Astrocyte (in vitro differentiated cells and primary cell): ENCODE measurements around the gene KRT82. TPM values are rescaled to one million over a fixed set of nuclear protein-coding genes. Genes with fewer than 3 reads are reported as not detected.

Experiments used
- DNase-seq: peaks from one replicate; pipeline ENCODE4 v3.0.0-alpha.2; 2010; ENCODE audit warnings: low read depth
- FAIRE-seq: peaks from 2 replicates; lab custom pipeline; 2011; peaks lifted over from hg19 to GRCh38; lab: Jason Lieb, UNC
- H2AFZ ChIP-seq: 2 replicates; pipeline ENCODE4 v1.6.0; 2012; ENCODE audit warnings: low read depth, low read length, inconsistent platforms
- H3K27ac ChIP-seq: 2 replicates; pipeline ENCODE4 v1.5.1; 2011; ENCODE audit warnings: low read depth, low read length, inconsistent platforms
- H3K27me3 ChIP-seq: 2 replicates; pipeline ENCODE4 v1.6.0; 2011; ENCODE audit warnings: low read length, inconsistent platforms; ENCODE audit not compliant: insufficient read depth
- H3K36me3 ChIP-seq: 2 replicates; pipeline ENCODE4 v1.5.1; 2011; ENCODE audit warnings: low read length, inconsistent platforms; ENCODE audit not compliant: insufficient read depth
- H3K4me1 ChIP-seq: 2 replicates; pipeline ENCODE4 v1.5.1; 2011; ENCODE audit warnings: low read length, inconsistent platforms; ENCODE audit not compliant: insufficient read depth
- H3K4me2 ChIP-seq: 2 replicates; pipeline ENCODE4 v1.6.0; 2012; ENCODE audit warnings: low read length, inconsistent platforms
- H3K4me3 ChIP-seq: 2 replicates; pipeline ENCODE4 v1.5.1; 2011; ENCODE audit warnings: low read depth, mild to moderate bottlenecking, low read length, inconsistent platforms; ENCODE audit not compliant: insufficient read depth
- H3K79me2 ChIP-seq: 2 replicates; pipeline ENCODE4 v1.6.0; 2012; ENCODE audit warnings: mild to moderate bottlenecking, low read length, inconsistent platforms; ENCODE audit not compliant: insufficient read depth
- H3K9ac ChIP-seq: 2 replicates; pipeline ENCODE4 v1.6.0; 2012; ENCODE audit warnings: mild to moderate bottlenecking, low read length, inconsistent platforms
- H3K9me3 ChIP-seq: 2 replicates; pipeline ENCODE4 v1.5.1; 2012; ENCODE audit warnings: low read depth, mild to moderate bottlenecking, low read length, inconsistent platforms; ENCODE audit not compliant: insufficient read depth
- H4K20me1 ChIP-seq: 2 replicates; pipeline ENCODE4 v1.6.0; 2012; ENCODE audit warnings: low read length, inconsistent platforms; ENCODE audit not compliant: insufficient read depth
- H3K27ac Mint-ChIP-seq: one replicate; pipeline ENCODE4 v1.8.0; 2021; ENCODE audit warnings: mild to moderate bottlenecking, mixed read lengths; ENCODE audit not compliant: unreplicated experiment
- H3K27me3 Mint-ChIP-seq: one replicate; pipeline ENCODE4 v1.8.0; 2021; ENCODE audit warnings: low read depth, mixed read lengths; ENCODE audit not compliant: unreplicated experiment
- H3K36me3 Mint-ChIP-seq: one replicate; pipeline ENCODE4 v1.8.0; 2021; ENCODE audit warnings: low read depth, mixed read lengths; ENCODE audit not compliant: unreplicated experiment
- H3K4me1 Mint-ChIP-seq: one replicate; pipeline ENCODE4 v1.8.0; 2021; ENCODE audit warnings: low read depth, mixed read lengths; ENCODE audit not compliant: unreplicated experiment
- H3K4me3 Mint-ChIP-seq: one replicate; pipeline ENCODE4 v1.8.0; 2021; ENCODE audit warnings: mild to moderate bottlenecking, moderate library complexity, mixed read lengths; ENCODE audit not compliant: unreplicated experiment
- H3K9me3 Mint-ChIP-seq: one replicate; pipeline ENCODE4 v1.8.0; 2021; ENCODE audit warnings: mild to moderate bottlenecking, mixed read lengths; ENCODE audit not compliant: unreplicated experiment
- EZH2 ChIP-seq: IDR thresholded peaks from 2 replicates; pipeline ENCODE4 v1.6.1; 2012; ENCODE audit warnings: mild to moderate bottlenecking, low read length, inconsistent platforms; ENCODE audit not compliant: insufficient read depth
- total RNA-seq: library from RNA; stranded (reverse); gene quantifications from 2 replicates; pipeline ENCODE4 v1.2.1, GENCODE V29; 2021
- TF ChIP-seq, protein P1 (sequence below): IDR thresholded peaks from 2 replicates; pipeline ENCODE4 v1.5.1; 2011; ENCODE audit warnings: low read depth, mild to moderate bottlenecking, inconsistent platforms, low read length, moderate library complexity; ENCODE audit not compliant: insufficient read depth

Gene KRT82
- total RNA-seq, 1 donor from 2014 or later = not detected

DNA sequence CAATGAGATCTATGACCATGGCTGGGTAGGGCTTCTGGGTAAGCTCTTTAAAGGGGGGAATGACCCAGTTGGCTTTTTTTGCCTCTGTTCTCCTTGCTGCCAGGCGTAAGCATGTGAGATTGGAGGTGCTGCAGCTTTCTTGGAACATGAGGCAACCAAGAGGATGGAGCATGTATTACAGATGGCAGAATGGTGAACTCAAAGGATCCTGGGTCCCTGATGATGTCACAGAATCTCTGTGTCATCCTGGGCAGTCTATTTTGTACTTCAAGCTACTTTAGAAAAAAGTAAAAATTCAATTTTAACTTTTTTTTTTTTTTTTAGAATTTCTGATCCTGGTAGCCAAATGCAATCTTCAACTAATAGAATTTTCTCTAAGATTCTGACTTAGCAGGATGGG is 8.0 kb downstream of the KRT82 start:
- TF ChIP-seq EZH2 = no peak
- TF ChIP-seq, protein P1, sequence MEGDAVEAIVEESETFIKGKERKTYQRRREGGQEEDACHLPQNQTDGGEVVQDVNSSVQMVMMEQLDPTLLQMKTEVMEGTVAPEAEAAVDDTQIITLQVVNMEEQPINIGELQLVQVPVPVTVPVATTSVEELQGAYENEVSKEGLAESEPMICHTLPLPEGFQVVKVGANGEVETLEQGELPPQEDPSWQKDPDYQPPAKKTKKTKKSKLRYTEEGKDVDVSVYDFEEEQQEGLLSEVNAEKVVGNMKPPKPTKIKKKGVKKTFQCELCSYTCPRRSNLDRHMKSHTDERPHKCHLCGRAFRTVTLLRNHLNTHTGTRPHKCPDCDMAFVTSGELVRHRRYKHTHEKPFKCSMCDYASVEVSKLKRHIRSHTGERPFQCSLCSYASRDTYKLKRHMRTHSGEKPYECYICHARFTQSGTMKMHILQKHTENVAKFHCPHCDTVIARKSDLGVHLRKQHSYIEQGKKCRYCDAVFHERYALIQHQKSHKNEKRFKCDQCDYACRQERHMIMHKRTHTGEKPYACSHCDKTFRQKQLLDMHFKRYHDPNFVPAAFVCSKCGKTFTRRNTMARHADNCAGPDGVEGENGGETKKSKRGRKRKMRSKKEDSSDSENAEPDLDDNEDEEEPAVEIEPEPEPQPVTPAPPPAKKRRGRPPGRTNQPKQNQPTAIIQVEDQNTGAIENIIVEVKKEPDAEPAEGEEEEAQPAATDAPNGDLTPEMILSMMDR = no peak
- H3K9ac ChIP-seq = no peak overlapping the region
- FAIRE-seq (no peak), DNase-seq (no peak)
- Mint-ChIP-seq H3K36me3 (no peaks in the 10 kb centered on the region), H3K27me3 (peaks cover 84% of the 10 kb centered on the region), H3K4me1 (no peaks in the 10 kb centered on the region), H3K4me3 (no peak overlapping the region), H3K27ac (no peak overlapping the region), H3K9me3 (no peaks in the 10 kb centered on the region)
- H3K4me1 ChIP-seq = no peaks in the 10 kb centered on the region
- peaks cover 17% of the 10 kb centered on the region for H3K27me3 ChIP-seq
- no peaks in the 10 kb centered on the region for H3K79me2 ChIP-seq
- no peaks in the 10 kb centered on the region for H4K20me1 ChIP-seq
- no peak overlapping the region for H3K27ac ChIP-seq
- H3K9me3 ChIP-seq = no peaks in the 10 kb centered on the region
- no peak overlapping the region for H2AFZ ChIP-seq
- no peak overlapping the region for H3K4me2 ChIP-seq
- no peaks in the 10 kb centered on the region for H3K36me3 ChIP-seq
- H3K4me3 ChIP-seq = no peak overlapping the region

DNA sequence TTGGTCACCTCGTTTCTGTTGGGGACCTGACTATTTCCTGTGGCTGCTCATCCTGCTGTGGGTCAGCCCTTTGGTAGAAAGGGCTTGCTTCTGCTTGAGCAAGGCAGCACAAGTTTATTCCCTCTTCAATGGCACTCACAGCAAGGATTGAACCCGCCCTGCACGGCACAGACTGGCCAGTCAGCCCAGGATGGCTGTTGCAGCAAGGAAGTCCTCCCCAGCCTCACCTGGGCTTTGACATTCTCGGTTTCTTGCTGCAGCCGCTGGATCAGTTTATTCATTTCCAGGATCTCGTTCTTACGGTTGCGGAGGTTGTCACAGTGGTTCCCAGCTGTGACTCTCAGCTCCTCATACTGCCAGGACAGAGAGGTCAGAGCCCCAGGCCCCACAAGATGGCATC is 9.5 kb downstream of the KRT82 start:
- Mint-ChIP-seq H3K9me3 (no peaks in the 10 kb centered on the region), H3K4me1 (peaks cover 2% of the 10 kb centered on the region), H3K4me3 (no peak overlapping the region), H3K36me3 (no peaks in the 10 kb centered on the region), H3K27me3 (peaks cover 75% of the 10 kb centered on the region), H3K27ac (no peak overlapping the region)
- no peaks in the 10 kb centered on the region for H3K4me1 ChIP-seq
- no peak for TF ChIP-seq EZH2
- TF ChIP-seq, protein P1 = no peak
- no peak overlapping the region for H2AFZ ChIP-seq
- no peak overlapping the region for H3K27ac ChIP-seq
- no peak overlapping the region for H3K4me2 ChIP-seq
- DNase-seq (no peak), FAIRE-seq (no peak)
- no peaks in the 10 kb centered on the region for H3K79me2 ChIP-seq
- H3K36me3 ChIP-seq = no peaks in the 10 kb centered on the region
- H4K20me1 ChIP-seq = no peaks in the 10 kb centered on the region
- no peak overlapping the region for H3K9ac ChIP-seq
- H3K4me3 ChIP-seq = no peak overlapping the region
- peaks cover 17% of the 10 kb centered on the region for H3K27me3 ChIP-seq
- H3K9me3 ChIP-seq = no peaks in the 10 kb centered on the region

DNA sequence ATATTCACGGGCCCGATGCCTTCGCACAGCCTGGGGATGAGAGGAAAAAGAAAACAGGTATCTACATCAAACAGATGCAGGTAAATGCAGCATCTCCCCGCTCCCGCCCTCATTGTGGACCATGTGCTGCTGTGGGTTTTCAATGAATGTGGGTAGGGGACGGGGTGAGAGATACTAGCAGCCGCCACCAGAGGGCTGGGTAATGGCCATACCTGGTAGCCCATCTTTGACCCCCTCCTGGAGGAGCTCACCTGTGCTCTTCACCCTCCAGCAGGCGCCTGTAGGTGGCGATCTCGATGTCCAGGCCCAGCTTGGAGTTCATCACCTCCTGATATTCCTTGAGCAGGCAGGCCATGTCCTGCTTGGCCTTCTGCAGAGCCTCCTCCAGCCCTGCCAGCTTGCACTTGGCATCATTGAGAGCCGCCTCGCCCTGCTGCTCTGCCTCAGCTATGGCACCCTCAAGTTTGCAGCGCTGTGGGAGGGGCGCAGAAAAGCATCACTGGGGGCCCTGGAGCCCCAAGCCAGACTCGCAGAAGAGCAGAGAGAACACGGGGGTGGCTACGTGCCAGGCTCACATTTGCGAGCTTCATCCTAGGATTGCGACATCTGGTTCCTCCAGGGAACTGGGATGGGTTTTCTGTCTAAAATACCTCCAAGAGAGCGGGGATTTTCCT is 10.2 kb downstream of the KRT82 start:
- H3K9ac ChIP-seq = no peak overlapping the region
- no peaks in the 10 kb centered on the region for H3K79me2 ChIP-seq
- no peak overlapping the region for H3K4me3 Mint-ChIP-seq
- peaks cover 17% of the 10 kb centered on the region for H3K27me3 ChIP-seq
- no peaks in the 10 kb centered on the region for H3K4me1 ChIP-seq
- peaks cover 71% of the 10 kb centered on the region for H3K27me3 Mint-ChIP-seq
- H3K27ac ChIP-seq = no peak overlapping the region
- H4K20me1 ChIP-seq = no peaks in the 10 kb centered on the region
- H3K36me3 ChIP-seq = no peaks in the 10 kb centered on the region
- H3K4me1 Mint-ChIP-seq = peaks cover 2% of the 10 kb centered on the region
- FAIRE-seq (no peak), DNase-seq (no peak)
- no peaks in the 10 kb centered on the region for H3K9me3 Mint-ChIP-seq
- no peaks in the 10 kb centered on the region for H3K36me3 Mint-ChIP-seq
- H3K27ac Mint-ChIP-seq = no peak overlapping the region
- no peak overlapping the region for H3K4me3 ChIP-seq
- H3K4me2 ChIP-seq = no peak overlapping the region
- TF ChIP-seq, protein P1 = no peak
- no peak for TF ChIP-seq EZH2
- no peak overlapping the region for H2AFZ ChIP-seq
- no peaks in the 10 kb centered on the region for H3K9me3 ChIP-seq
